HG03280 (cell line): ENCODE measurements around the gene TRPM2.

Experiments
- ATAC-seq: cut with Tn5 transposase; IDR thresholded peaks from one replicate; pipeline ENCODE4 v1.9.1; 2021; ENCODE audit warnings: mild to moderate bottlenecking, moderate library complexity; ENCODE audit not compliant: unreplicated experiment

TRPM2 gene

DNA sequence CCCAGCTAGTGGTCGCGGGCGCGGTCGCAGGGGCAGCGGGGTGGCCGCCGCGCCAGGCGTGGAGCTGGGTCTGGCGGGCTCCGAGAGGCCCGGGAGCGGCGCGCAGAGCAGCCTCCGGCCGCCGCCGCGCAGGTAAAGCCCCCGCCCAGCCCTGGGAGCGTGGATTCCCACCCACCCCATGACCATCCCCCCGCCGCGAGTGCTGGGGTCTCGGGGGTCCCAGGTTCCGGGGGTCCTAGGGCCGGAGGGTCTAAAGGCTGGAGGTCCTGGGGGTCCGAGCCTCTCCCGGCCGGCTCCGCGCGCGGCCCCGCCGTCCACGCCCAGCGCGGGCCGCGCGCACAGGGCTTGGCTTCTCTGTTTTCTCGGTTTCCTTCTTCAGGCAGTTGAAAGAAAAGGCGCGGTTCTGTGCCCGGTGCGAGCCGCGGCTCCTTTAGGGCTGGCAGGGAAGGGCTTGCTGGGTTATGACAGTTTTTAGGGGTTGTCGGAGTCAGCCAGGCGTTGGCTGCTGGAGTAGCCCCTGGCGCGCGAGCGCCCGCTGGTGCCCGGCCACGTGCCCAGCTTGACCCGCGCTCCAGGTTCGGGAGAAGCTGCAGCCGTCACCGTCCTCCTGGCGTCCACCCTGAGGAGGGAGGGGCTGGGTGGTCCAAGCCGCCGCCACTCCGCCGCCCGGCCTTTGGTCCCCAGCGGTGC, 102.2 kb downstream of the TRPM2 start:
- no peak for ATAC-seq

DNA sequence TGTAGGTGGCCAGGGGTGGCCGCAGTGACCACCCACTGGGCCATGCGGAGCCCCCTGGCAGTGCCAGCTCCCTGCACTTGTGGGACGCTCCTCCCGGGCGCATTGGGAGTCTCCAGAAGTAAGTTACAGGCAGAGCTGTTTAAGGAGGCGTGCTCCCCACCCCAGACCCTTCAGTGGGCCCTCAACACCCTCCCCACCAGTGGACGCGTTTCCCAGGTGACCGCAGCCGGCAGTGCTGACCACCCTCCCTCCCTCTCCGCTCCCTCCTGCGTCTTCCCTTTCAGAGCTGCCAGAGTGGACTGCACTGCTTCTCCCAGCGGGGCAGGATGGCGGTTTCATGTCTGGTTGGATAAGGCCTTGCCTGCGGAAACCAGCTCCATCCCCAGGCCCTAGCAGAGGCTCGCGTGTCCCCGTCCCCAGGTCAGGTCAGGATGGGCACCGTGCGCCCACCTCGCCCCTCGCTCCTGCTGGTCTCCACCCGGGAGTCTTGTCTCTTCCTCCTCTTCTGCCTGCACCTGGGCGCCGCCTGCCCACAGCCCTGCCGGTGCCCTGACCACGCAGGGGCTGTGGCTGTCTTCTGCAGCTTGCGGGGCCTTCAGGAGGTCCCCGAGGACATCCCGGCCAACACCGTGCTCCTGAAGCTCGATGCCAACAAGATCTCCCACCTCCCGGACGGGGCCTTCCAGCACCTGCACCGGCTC, 102.9 kb downstream of the TRPM2 start:
- ATAC-seq: no peak

DNA sequence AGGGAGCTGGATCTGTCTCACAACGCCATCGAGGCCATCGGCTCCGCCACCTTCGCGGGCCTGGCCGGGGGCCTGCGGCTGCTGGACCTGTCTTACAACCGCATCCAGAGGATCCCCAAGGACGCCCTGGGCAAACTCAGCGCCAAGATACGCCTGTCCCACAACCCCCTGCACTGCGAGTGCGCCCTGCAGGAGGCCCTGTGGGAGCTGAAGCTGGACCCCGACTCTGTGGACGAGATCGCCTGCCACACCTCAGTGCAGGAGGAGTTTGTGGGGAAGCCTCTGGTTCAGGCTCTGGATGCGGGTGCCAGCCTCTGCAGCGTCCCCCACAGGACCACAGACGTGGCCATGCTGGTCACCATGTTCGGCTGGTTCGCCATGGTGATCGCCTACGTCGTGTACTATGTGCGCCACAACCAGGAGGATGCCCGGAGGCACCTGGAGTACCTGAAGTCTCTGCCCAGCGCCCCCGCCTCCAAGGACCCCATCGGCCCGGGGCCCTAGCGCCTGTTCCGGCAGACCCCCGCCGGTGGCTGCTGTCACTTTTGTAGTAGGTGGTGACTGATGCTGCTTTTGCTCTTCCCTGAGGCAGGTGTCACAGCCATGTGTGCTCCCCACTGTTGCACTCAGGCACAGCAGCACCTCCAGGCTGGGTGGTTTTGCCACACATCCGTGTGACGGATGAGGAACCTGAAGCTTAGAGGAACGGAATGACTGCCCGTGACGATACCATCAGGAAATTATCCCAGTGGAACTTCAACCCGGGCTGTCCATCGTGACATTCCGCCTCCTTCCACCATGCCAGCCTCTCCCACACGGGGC, 103.7 kb downstream of the TRPM2 start:
- no peak for ATAC-seq

DNA sequence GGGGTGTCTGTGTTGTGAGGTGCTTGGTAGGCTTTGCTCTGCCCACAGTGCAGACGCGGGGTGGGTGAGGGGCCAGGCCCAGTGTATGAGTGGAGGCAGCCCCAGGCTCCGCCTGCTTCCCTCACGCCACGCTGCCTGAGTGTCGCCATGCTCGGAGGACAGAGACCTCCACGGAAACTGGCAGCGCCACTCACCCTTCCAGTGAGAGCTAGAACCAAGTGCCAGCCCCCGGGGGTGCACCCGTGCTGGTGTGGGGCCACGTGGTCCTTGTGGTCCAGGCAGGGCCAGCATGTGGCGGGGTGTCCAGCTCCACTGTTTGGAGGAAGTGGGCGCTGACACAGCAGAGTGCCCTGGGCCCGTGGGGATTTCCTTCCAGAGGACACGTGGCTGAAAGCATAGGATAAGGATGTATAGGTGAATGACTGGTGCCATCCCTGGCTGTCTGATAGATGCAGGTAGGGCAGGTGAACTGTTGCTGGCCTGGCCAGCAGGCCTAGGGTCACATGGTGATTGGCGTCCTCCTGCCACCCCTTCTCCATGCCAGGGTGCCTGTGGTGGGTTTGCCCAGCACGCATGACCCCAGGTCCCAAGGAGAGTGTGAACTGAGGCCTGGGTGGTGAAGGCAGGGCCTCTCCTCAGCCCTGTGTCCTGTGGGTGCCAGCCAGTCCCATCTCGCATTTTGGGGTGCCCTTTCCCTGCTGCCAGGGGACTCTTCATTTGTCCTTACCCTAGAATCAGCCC, 105.7 kb downstream of the TRPM2 start:
- no peak for ATAC-seq

DNA sequence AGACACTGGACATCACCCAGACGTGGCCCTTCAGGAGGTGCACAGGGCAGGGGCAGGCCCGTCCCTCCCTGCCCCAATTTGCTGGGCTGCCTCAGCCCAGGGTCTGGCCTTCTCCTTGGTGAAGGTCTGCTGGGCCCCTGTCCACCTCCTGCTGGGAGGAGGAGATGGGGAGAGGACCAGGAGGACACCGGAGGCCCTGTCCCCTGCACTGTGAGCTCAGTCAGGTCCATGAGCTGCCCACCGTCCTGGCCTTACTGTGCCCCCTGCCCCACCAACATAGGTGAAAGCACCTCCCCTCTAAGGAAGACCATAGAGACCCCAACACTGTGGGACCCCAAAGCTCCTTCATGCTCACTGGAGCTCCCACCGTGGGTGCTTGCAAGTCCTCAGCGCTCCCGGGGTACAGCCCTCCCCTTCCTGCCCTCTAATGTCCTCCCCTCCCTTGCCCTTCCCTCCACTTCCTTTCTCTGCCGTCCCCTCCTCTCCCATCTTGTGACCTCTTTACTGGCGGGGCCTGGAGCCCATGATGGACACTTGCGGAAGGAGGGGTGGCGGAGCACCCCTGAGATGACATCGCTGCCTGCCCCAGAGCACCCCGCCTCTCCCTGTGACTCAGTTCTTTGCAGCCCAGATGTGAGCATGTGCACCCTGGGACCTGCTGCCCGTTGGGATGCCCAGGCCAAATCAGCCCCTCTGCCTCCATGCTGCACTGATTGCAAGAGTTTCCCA, 106.5 kb downstream of the TRPM2 start:
- no peak for ATAC-seq

DNA sequence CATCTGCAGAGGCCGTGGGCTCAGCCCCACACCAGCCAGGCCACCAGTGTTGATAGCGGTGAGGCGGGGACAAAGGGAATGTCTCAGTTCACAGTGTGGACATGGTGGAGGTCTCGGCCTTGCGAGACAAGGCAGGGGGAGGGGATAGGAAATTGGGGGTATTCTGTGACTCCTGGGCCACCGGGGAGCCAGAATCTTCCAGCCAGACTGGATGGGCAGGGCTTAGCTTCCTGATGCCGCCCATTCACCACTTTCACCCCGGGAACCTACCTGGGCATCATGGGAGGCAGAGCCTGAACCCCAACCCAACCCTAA, 107.0 kb downstream of the TRPM2 start:
- ATAC-seq: no peak

DNA sequence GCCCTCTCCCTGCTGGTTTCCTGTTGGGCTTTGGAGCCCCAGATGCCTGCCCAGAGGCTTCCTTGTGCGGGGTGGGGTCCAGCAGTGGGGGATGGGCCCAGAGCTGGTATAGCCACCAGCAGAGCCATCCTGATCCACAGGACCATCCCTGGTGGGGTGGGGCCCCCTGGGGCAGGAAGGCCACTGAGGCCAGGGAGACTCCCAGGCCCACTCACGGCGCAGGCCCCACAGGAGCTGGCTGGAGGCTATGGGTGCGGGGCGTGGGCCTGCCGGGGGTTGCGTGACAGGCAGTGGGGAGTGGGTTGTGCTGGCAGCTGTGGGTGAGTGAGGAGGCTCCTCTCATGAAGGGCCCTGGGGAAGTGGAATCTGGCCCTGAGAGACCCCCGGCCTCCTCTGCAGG, 107.6 kb downstream of the TRPM2 start:
- no peak for ATAC-seq

DNA sequence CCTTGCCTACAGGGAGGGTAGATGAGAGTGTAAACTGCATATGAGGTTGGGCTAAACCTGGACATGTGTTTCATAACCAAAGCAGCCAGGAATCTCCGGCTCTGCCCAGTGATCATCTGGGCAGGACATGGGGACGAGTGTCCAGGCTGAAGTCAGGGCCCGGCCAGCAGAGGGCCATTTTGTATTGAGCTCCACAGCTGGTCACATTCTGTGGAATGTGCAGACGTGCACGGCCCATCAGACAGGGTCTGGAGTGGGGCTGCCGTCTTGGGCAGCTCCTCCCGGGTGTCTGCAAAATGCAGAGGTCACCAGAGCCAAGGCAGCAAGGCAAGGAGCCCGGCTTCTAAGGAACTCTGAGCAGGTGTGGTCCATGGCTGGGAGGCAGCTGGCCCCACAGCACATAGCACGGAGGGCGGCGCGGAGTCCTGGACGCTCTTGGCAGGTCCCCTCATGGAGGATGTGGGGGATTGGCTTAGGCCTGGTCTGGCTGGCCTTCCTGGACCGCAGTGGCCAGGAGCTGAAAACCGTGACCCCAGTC, 108.1 kb downstream of the TRPM2 start:
- no peak for ATAC-seq

DNA sequence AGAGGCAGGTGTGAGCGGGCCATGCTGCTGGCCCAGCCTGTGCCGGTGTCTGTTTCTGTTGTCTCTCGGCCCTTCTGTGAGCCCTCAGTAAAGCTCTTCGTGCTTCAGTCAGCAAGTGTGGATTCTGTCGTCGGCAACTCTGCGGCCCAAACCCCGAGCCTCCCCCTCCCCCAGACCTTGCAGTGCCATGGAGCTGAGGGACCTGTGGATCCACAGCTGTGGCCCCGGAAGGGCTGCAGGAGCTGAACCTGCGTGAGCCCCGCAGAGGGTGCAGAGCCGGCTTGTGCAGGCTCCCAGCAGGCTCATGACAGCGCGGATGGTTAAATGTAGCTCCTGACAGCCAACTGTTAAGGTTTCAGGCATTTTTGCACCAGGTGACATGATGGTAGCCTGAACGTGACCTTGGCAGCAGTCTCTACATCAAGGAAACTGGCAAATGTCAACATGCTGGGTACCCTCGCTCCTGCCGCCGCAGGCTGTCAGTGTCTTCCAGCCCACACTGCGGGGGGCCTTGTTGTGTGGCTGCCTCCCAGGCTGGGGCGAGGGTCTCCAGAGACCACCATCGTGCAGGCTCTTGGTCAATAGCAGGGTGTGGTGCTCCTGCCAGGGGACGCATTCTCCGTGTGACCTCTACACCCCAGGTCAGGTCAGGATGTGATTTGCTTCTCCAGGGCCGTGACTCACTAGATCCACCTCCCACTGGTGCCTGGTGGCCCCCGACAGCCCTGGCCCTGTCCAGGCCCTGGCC, 108.8 kb downstream of the TRPM2 start:
- ATAC-seq: no peak

DNA sequence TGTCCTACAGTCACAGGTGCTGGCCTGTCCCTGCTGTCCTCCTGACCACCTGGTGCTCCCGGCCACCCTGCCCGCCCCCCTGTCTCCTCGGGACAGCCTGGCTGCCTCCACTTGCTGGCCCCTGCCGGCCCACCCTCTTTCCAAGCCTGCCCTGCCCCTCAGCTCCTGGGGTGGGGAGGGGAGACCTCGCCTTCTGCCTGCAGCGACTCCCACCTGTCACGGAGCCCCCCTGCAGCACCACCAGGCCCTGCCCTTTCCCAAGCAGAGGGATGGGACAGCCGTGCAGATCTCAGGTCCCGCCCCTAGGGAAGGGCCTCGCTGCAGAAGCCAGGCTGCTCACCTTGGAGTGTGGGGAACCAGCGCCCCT, 109.4 kb downstream of the TRPM2 start:
- no peak for ATAC-seq

DNA sequence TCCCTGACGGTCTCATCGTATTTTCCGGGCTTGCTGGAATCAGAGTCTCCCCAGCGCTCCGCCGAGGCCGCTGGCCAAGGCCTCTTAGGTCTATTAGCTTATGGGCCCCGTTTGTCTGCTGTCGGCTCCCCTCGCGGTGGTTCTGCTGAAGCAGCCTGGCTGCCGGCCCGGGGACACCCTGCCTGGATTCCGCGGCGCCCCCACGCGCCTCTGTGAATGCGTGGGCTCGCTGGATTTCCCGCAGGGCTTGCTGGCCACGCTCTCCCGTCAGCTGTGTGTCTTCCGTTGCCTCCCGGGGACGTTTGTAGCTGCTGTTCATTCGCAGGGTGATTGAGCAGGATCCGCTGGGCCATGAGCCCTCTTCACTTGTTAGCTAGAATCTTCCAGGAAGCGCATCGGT, 110.3 kb downstream of the TRPM2 start:
- ATAC-seq: no peak

DNA sequence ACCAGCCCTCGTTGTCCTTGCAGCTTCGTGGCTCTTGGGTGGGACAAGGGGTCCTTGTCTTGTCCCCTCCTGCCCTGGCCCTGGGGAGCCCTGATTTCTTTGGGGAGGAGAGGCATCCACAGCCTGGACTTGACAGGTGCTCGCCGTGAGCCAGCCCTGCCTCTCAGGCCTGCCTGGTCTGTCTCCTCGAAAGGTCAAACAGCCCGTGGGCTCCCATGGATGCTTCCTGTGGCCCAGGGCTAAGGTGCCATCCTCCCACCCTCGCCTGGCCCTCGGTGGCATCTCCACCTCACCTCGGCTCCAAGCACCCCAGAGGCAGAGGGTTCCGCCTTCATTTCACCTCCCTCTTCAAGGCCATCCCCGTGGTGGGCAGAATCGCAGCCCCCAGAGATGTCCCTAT, 110.9 kb downstream of the TRPM2 start:
- no peak for ATAC-seq

DNA sequence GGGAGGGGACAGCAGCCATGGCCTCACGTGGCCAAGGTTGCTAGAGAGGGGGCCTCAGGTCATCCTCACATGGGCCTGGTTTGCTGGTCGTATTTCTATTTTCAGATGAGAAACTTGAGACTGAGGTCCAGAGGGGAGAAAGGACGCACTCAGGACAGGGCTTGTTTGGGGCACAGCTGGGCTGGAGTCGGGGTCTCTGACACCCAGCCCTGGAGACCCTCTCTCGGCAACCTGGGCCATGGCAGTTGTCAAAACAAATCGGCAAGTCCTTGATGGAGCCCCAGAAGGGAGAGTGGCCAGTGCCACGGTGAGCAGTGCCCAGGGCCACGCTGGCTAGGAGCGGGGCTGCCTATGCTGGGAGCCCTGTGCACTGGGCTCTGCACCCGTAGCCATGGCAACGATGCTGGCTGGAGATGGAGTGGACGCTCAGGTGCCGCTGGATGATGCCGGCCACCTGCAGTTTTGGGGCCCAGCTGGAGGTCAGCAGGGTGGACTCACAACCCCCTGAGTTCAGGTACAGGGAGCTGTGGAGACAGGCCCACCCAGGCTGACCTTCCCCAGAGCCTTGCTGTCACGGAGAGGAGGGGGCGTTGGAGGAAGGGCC, 113.0 kb downstream of the TRPM2 start:
- no peak for ATAC-seq

DNA sequence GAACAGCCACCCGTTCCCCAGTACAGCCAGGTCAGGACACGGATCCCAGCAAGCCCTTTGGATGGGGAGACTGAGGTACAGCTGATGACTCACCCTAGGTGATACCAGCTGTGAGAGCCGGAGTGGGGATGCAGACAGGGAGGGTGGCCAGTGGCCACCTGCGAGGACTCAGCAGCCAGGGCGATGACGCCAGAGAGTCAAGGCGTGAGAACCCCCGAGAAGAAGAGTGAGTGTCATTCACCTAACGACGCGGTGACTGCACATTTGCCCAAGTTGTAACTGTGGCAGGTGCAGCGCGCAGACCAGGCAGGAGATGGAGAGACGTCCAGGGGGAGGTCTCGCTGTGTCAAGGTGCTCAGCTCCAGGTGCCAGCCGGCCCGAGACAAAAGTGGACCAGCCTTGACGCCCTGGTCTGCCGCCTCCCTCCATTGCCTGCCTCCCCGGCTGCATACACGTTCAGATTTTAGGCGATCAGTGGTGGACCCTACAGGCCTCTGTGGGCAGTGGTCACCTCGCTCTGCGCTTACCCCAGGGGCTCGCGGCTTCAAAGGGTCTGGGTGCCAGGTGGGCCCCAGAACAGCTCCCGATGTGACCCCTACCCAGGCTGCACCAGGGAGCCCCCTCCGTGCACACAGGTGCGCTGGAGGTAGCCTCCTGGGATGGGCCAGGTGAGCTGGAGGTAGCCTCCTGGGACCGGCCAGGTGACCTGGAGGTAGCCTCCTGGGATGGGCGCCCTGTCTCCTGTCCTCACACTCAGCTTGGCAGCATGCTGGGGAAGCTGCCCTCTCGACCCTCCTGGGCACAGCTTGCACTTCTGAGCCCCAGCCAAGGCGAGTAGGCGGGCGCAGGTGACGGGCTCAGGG, 113.8 kb downstream of the TRPM2 start:
- no peak for ATAC-seq

DNA sequence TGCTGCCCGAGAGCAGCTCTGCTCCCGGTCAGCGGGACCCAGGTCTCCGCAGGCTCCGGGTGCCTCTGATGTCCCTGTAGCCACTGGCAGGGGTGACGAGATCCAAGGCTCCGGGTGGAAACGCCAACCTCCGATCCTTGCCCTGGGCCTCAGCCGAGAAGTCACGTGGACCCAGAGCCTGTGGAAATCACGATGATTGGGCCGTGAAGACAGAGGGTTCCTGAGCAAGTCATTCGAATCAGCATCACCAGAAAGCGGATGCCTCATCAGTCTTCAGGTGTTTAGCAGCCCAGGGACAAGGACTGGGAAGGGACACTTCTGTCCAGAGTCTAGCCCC, 114.4 kb downstream of the TRPM2 start:
- no peak for ATAC-seq

DNA sequence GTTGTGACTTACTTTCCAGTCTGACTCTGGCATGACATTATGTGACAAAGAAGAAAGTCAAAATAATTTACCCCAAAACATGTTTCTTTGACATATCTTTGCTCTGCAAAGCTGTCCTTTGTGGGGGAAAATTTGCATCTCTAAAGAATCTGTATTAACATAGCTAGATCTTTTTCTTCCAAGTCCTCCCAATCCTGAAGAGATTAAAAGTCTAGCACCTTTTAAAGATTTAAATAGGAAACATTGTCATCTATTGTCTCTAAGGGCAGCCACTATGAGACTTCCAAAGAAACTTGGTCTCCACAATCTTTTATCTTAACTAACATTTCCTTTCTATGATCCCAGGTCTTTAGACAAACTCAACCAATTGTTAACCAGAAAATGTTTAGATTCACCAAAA, 117.9 kb downstream of the TRPM2 start:
- no peak for ATAC-seq

DNA sequence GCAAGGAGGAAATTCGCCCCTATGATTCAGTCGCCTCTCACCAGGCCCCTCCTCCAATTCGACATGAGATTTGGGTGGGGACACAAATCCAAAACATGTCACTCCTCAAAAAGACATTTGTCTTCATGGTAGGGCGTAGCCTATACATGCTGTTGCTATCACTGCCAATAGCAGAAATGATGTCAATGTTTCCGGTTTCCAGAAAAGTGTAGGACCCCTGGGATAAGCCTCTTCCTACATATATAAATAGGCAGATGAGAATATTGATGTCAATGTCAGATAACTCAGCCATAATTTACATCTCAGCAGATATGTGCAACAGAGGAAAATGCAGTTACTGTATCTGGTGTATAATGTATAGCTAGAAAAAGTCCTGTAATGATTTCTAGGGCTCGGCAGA, 118.6 kb downstream of the TRPM2 start:
- ATAC-seq: no peak

DNA sequence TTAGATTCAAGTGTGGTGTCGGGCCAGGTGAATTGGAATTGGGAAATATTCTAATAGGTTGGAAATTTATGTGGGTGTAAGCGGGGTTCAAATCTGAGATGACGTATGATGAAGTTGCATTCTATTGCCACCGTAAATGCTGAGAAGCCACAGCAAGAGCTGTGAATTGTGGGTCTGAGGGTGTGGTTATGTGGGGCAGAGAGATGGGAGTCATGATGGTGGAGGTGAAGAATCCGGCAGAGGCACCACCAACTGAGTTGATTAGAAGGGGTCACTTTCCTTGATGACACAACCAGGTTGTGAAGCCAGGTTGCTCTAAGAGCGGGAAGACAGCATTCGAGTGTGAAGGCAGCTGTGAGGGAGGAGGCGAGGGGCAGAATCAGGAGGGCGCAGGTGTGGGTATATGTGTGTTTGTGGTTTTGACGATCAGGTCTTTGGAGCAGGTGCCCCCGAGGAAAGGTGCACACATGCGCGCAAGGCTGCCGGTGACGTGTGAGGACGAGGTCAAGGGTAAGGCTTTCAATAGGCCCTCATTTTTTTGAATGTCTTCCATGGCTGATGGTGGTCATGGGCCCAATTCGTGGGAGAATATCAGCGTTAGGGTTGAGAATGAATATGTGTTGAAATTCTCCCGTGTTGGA, 120.6 kb downstream of the TRPM2 start:
- ATAC-seq: no peak
